Naive thymus-derived CD4-positive, alpha-beta T cell (primary cell): Measurements from ENCODE around the gene SETD2. TPM values are rescaled to one million over a fixed set of nuclear protein-coding genes. Genes with fewer than 3 reads are reported as not detected.

Experiments used
- ATAC-seq: fragments of 150-1000 bp; cut with Tn5 transposase; 2 replicates; pipeline ENCODE4 v1.10.0; 2021; ENCODE audit warnings: mild to moderate bottlenecking, moderate library complexity
- CTCF ChIA-PET: fragments of 350-600 bp; sonication (Branson Sonifier 250); formaldehyde crosslinking; loops from one replicate; lab custom pipeline; 2021; ENCODE audit warnings: antibody characterized with exemption; lab: Charles Lee
- POLR2A ChIA-PET: fragments of 350-600 bp; sonication (Branson Sonifier 250); formaldehyde crosslinking; loops from one replicate; lab custom pipeline; 2021; ENCODE audit warnings: antibody characterized with exemption, inconsistent platforms; lab: Charles Lee
- DNase-seq, 9 donors: peaks; one replicate each; pipeline versions ENCODE4 v3.0.0 to v3.0.0-alpha.2; 2020 to 2022; ENCODE audit warnings: mixed read lengths in 1 of 9
- H3K27ac ChIP-seq: one replicate; pipeline ENCODE4 v1.7.0; 2013; ENCODE audit warnings: mild to moderate bottlenecking, low read depth, low read length, moderate library complexity
- H3K27me3 ChIP-seq, 2 donors: one replicate each; pipeline ENCODE4 v1.7.0; 2013; ENCODE audit warnings: low read length in 2 of 2, mild to moderate bottlenecking in 2 of 2, moderate library complexity in 2 of 2; ENCODE audit not compliant: control insufficient read depth in 2 of 2, insufficient read depth in 2 of 2
- H3K36me3 ChIP-seq, 3 experiments: 1 replicate in 2 of 3; 2 replicates in 1 of 3; pipeline ENCODE4 v1.7.0; 2013; ENCODE audit warnings: low read length in 3 of 3, mild to moderate bottlenecking in 3 of 3, moderate library complexity in 1 of 3; ENCODE audit not compliant: insufficient read depth in 3 of 3, control insufficient read depth in 2 of 3
- H3K4me1 ChIP-seq, 2 donors: one replicate each; pipeline ENCODE4 v1.7.0; 2013; ENCODE audit warnings: low read length in 2 of 2, mild to moderate bottlenecking in 2 of 2, moderate library complexity in 1 of 2; ENCODE audit not compliant: control insufficient read depth in 2 of 2, insufficient read depth in 2 of 2
- H3K4me3 ChIP-seq: 2 replicates; pipeline ENCODE4 v1.7.0; 2013; ENCODE audit warnings: mild to moderate bottlenecking, low read length
- H3K9me3 ChIP-seq, 3 experiments: 1 replicate in 2 of 3; 2 replicates in 1 of 3; pipeline ENCODE4 v1.7.0; 2013; ENCODE audit warnings: low read length in 3 of 3; ENCODE audit not compliant: control insufficient read depth in 2 of 3
- H3K27ac Mint-ChIP-seq, 9 donors: one replicate each; pipeline ENCODE4 v1.8.0; 2020 to 2022; ENCODE audit warnings: mixed read lengths in 9 of 9, mild to moderate bottlenecking in 8 of 9, moderate library complexity in 5 of 9, inconsistent platforms in 2 of 9
- H3K27me3 Mint-ChIP-seq, 5 donors: one replicate each; pipeline ENCODE4 v1.8.0; 2021 to 2022; ENCODE audit warnings: mixed read lengths in 5 of 5, mild to moderate bottlenecking in 1 of 5
- H3K36me3 Mint-ChIP-seq, 5 donors: one replicate each; pipeline ENCODE4 v1.8.0; 2020 to 2022; ENCODE audit warnings: mixed read lengths in 5 of 5, mild to moderate bottlenecking in 3 of 5, inconsistent platforms in 1 of 5
- H3K4me1 Mint-ChIP-seq, 7 donors: one replicate each; pipeline ENCODE4 v1.8.0; 2020 to 2022; ENCODE audit warnings: mixed read lengths in 7 of 7, mild to moderate bottlenecking in 3 of 7, inconsistent platforms in 1 of 7
- H3K4me3 Mint-ChIP-seq, 10 donors: one replicate each; pipeline ENCODE4 v1.8.0; 2020 to 2022; ENCODE audit warnings: mild to moderate bottlenecking in 10 of 10, mixed read lengths in 10 of 10, moderate library complexity in 6 of 10, inconsistent platforms in 2 of 10
- H3K9me3 Mint-ChIP-seq, 11 donors: one replicate each; pipeline ENCODE4 v1.8.0; 2020 to 2022; ENCODE audit warnings: mixed read lengths in 11 of 11, mild to moderate bottlenecking in 4 of 11, inconsistent platforms in 1 of 11, moderate library complexity in 1 of 11
- intact Hi-C, 2 donors: fragments of 100-400 bp; cut with micrococcal nuclease; formaldehyde crosslinking; loops; one replicate each; pipeline ENCODE4 v1.15.1; 2023
- polyA plus RNA-seq, 2 donors: library from polyadenylated mRNA; unstranded; fragments of 300-500 nt; fragmentation: Illumina TruSeq; gene quantifications; one replicate each; pipeline ENCODE4 v1.2.3, GENCODE V29; 2021
- total RNA-seq, 6 experiments: library from RNA in 5 of 6; stranded (reverse) in 5 of 6; gene quantifications; 1 replicate in 5 of 6; 2 replicates in 1 of 6; pipeline ENCODE4 v1.2.3 and lab custom pipeline; 2021 to 2026

SETD2 gene
- total and polyA plus RNA-seq, 7 experiments from 2014 or later = 11.0 to 77.3 (median 70.0) TPM

- Mint-ChIP-seq H3K4me1 (peaks cover 78 to 96% (median 89%) of the 10 kb centered on the region in 7 donors), H3K4me3 (peak overlapping the region in 9 of 10 donors; percentile 30 to 82 (median 66)), H3K27me3 (no peaks in the 10 kb centered on the region), H3K27ac (peak overlapping the region in 3 of 9 donors; percentile 17 to 63 (median 58)), H3K36me3 (peaks cover 0 to 31% (median 7%) of the 10 kb centered on the region in 5 donors), H3K9me3 (no peaks in the 10 kb centered on the region)
- H3K27ac ChIP-seq = no peak overlapping the region
- intact Hi-C loops = loop anchor here (10.0 kb wide), 4 partner anchors 814 to 1944 kb away; partner anchors contain the start of genes ARIH2 (in 1 of the 2), ATRIP (in 1 of the 2), CCDC51 (in 1 of the 2) and FYCO1 (in 1 of the 2)
- H3K4me3 ChIP-seq = no peak overlapping the region
- ATAC-seq = no peak
- no peaks in the 10 kb centered on the region for H3K27me3 ChIP-seq
- no peaks in the 10 kb centered on the region for H3K9me3 ChIP-seq
- CTCF ChIA-PET = interaction anchor here (1.5 kb wide), 1 partner anchor 8 kb away, joined by 5 read pairs; the partner anchor contains the start of gene NBEAL2
- POLR2A ChIA-PET = interaction anchor here (1.1 kb wide), 1 partner anchor 35 kb away, joined by 3 read pairs; no protein-coding TSS in a partner anchor
- no peak for DNase-seq
- peaks cover 0 to 30% (median 0%) of the 10 kb centered on the region in 3 experiments for H3K36me3 ChIP-seq
- H3K4me1 ChIP-seq = peaks cover 45 to 67% of the 10 kb centered on the region in 2 donors
These were observed 193.4 kb downstream of the SETD2 start for GRCh38 chr3:46970391-46971091.

DNA sequence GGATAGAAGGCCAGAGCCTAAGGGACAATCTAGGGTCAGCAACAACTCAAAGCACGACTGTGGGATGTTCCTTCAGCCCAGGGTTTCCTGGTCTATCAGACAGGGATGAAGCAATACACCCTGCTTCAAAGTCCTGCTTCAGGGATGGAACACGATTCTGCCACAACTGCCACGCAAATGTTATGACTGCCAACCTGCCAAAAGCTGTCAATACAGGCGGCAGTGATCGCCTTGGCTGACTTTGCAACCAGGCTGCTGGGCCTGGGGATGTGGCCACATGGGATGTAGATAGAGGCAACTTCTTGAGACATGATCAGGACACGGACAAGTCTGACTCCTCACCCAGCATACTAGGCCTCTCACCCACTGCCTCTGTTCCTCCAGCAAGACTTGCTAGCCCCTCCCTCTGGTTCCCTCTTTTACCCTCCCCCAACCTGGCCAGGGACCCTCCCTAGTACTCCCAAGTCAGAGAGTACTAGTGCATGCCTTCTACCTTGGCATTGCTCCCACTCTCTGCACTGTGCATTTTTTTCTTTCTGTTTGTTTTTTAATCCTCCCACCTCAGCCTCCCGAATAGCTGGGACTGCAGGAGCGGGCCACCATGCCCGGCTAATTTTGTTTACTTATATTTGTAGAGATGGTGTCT is 195.0 kb downstream of the SETD2 start:
- intact Hi-C loops = no loop called here
- no peak for DNase-seq
- Mint-ChIP-seq H3K36me3 (peaks cover 0 to 24% (median 11%) of the 10 kb centered on the region in 5 donors), H3K27me3 (no peaks in the 10 kb centered on the region), H3K27ac (peak overlapping the region in 3 of 9 donors; percentile 15 to 67 (median 59)), H3K4me1 (peaks cover 68 to 89% (median 79%) of the 10 kb centered on the region in 7 donors), H3K4me3 (peak overlapping the region in 3 of 10 donors; percentile 13 to 55 (median 42)), H3K9me3 (no peaks in the 10 kb centered on the region)
- H3K27ac ChIP-seq = no peak overlapping the region
- H3K9me3 ChIP-seq = no peaks in the 10 kb centered on the region
- H3K4me1 ChIP-seq = peaks cover 29 to 62% of the 10 kb centered on the region in 2 donors
- H3K36me3 ChIP-seq = peaks cover 0 to 30% (median 0%) of the 10 kb centered on the region in 3 experiments
- no peak overlapping the region for H3K4me3 ChIP-seq
- ATAC-seq = no peak
- CTCF ChIA-PET = interaction anchor here (1.5 kb wide), 1 partner anchor 10 kb away, joined by 5 read pairs; the partner anchor contains the start of gene NBEAL2
- no peaks in the 10 kb centered on the region for H3K27me3 ChIP-seq
- POLR2A ChIA-PET = interaction anchor here (1.0 to 1.1 kb wide), 2 partner anchors 11 to 19 kb away, joined by 3 read pairs; partner anchors contain the start of gene NBEAL2

DNA sequence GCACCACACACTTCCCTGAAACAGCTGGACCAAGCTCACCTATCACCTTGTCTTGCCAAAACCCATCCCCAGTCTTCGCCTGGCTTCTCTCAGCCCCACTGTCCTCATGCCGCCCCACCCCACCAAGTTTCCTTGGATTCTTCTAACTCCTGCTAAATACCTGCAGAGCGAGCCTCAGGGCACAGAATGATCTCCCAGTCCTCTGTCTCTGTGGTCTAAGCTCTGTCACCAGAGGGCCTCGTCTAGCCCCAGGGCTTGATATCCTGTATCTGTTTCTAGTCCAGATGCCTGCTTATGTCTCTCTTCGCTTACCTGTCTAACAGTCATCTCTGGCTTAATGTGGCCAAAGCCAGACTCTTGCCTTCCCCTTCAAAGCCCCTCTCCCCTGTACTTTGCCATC is 197.1 kb downstream of the SETD2 start:
- Histone ChIP-seq H3K9me3 (no peaks in the 10 kb centered on the region), H3K36me3 (peaks cover 0 to 30% (median 0%) of the 10 kb centered on the region in 3 experiments), H3K4me1 (peaks cover 30 to 58% of the 10 kb centered on the region in 2 donors), H3K27me3 (no peaks in the 10 kb centered on the region), H3K27ac (no peak overlapping the region), H3K4me3 (no peak overlapping the region)
- peak overlapping the region in 5 of 9 donors; percentile 19 to 69 (median 57) for H3K27ac Mint-ChIP-seq
- peaks cover 61 to 87% (median 75%) of the 10 kb centered on the region in 7 donors for H3K4me1 Mint-ChIP-seq
- DNase-seq (no peak), ATAC-seq (peak; percentile 40)
- H3K36me3 Mint-ChIP-seq = peaks cover 4 to 33% (median 19%) of the 10 kb centered on the region in 5 donors
- intact Hi-C loops = no loop called here
- H3K27me3 Mint-ChIP-seq = no peaks in the 10 kb centered on the region
- ChIA-PET POLR2A (interaction anchor here (1.2 to 1.3 kb wide), 2 partner anchors 13 kb away, joined by 3 read pairs; partner anchors contain the start of gene NBEAL2), CTCF (interaction anchor here (0.7 kb wide), 1 partner anchor 31 kb away, joined by 3 read pairs; no protein-coding TSS in a partner anchor)
- peak overlapping the region in 7 of 10 donors; percentile 13 to 50 (median 38) for H3K4me3 Mint-ChIP-seq
- no peaks in the 10 kb centered on the region for H3K9me3 Mint-ChIP-seq

Other genes starting within 250 kb of the SETD2 start
- gene CCDC12, start 187.4 kb downstream of the SETD2 start, total RNA-seq = 10 to 100 TPM; 51.6 to 61.5 (median 56.9) TPM
- gene CCDC12, start 187.4 kb downstream of the SETD2 start, polyA plus RNA-seq = 100 to 1,000 TPM in 1 of 2 donors, 10 to 100 TPM in 1; 88.2 to 115 TPM
- gene NBEAL2, start 184.4 kb downstream of the SETD2 start, total RNA-seq = 100 to 1,000 TPM in 2 of 5 experiments, 10 to 100 TPM in 3; 48.8 to 289 (median 94.0) TPM
- 1 to 10 TPM; 1.7 to 4.9 TPM for gene NBEAL2, start 184.4 kb downstream of the SETD2 start, polyA plus RNA-seq
- 10 to 100 TPM in 2 of 5 experiments, 1 to 10 TPM in 3; 2.7 to 15.0 (median 4.1) TPM for gene KIF9, start 118.7 kb upstream of the SETD2 start, total RNA-seq
- 1 to 10 TPM; 2.3 to 5.3 TPM for gene KIF9, start 118.7 kb upstream of the SETD2 start, polyA plus RNA-seq
- gene KLHL18, start 118.8 kb upstream of the SETD2 start, total RNA-seq = 10 to 100 TPM; 21.7 to 47.5 (median 24.5) TPM
- 10 to 100 TPM in 1 of 2 donors, 1 to 10 TPM in 1; 8.8 to 16.1 TPM for gene KLHL18, start 118.8 kb upstream of the SETD2 start, polyA plus RNA-seq
- 10 to 100 TPM; 35.8 to 51.2 (median 38.5) TPM for gene PTPN23, start 216.9 kb upstream of the SETD2 start, total RNA-seq
- 1 to 10 TPM; 1.4 to 4.0 TPM for gene PTPN23, start 216.9 kb upstream of the SETD2 start, polyA plus RNA-seq